Suprapubic skin (tissue), 4 donors: ENCODE data around the gene FOLR1.

Source experiments
- EP300 ChIP-seq: sonication (generic); formaldehyde crosslinking; IDR thresholded peaks from one replicate; pipeline ENCODE4 v1.6.1; 2017; ENCODE audit warnings: antibody characterized with exemption
- POLR2AphosphoS5 ChIP-seq, 3 donors: sonication (generic); formaldehyde crosslinking; IDR thresholded peaks; one replicate each; pipeline ENCODE4 v1.6.1; 2017; ENCODE audit warnings: antibody characterized with exemption in 3 of 3
- TF ChIP-seq, protein P1 (sequence below), 2 donors: fragments of 200-600 bp in 1 of 2; fragments of 450-650 bp in 1 of 2; sonication (generic) in 1 of 2; IDR thresholded peaks; one replicate each; pipeline ENCODE4 v1.5.1; 2016 to 2019; ENCODE audit warnings: antibody characterized with exemption in 2 of 2, mild to moderate bottlenecking in 1 of 2, moderate library complexity in 1 of 2

DNA sequence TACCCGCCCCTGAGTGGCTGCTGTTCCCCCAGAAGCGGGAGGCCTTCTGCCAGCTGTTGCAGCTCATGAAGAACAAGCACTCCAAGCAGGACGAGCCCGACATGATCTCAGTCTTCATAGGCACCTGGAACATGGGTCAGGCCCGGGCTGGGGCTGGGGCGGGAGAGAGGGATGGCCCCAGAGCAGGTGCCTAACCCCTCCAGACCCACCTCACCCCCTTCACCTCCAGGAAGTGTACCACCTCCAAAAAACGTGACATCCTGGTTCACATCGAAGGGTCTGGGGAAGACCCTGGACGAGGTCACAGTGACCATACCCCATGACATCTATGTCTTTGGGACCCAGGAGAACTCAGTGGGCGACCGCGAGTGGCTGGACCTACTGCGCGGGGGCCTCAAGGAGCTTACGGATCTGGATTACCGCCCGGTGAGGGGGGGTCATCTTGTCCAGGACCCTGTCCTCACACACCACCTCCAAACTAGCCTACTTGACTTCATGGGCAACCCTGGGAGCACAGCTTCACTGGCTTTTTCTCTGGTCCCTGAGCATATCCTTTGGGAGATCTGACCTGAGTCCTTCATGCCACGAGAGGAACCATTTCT is 38.9 kb downstream of the FOLR1 start:
- TF ChIP-seq POLR2AphosphoS5 (IDR thresholded peaks at IDR 0.05), result no peak
- TF ChIP-seq, protein P1, sequence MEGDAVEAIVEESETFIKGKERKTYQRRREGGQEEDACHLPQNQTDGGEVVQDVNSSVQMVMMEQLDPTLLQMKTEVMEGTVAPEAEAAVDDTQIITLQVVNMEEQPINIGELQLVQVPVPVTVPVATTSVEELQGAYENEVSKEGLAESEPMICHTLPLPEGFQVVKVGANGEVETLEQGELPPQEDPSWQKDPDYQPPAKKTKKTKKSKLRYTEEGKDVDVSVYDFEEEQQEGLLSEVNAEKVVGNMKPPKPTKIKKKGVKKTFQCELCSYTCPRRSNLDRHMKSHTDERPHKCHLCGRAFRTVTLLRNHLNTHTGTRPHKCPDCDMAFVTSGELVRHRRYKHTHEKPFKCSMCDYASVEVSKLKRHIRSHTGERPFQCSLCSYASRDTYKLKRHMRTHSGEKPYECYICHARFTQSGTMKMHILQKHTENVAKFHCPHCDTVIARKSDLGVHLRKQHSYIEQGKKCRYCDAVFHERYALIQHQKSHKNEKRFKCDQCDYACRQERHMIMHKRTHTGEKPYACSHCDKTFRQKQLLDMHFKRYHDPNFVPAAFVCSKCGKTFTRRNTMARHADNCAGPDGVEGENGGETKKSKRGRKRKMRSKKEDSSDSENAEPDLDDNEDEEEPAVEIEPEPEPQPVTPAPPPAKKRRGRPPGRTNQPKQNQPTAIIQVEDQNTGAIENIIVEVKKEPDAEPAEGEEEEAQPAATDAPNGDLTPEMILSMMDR (IDR thresholded peaks at IDR 0.05), result no peak
- no peak for TF ChIP-seq EP300
